ENCODE measurements around the gene ABCA1. TPM values are rescaled to one million over a fixed set of nuclear protein-coding genes. Genes with fewer than 3 reads are reported as not detected.
"Not testable (repeated sequence)": the region's sequence is repeated elsewhere in the genome, so short reads cannot be mapped to it uniquely, and the experiment has no call there.

The ABCA1 gene
- total and polyA plus RNA-seq, 2 of the 4 experiments (the other 2 are of a cell fraction) = 5.8 to 52.2 TPM

GRCh38 chr9:104935501-104935810, 7.5 kb upstream of the ABCA1 start:
- H3K4me3 ChIP-seq (ENCODE audit: insufficient read depth, low read depth, low read length); H3K56ac ChIP-seq (ENCODE audit: extremely low read depth, insufficient read depth, low read length); H3K9me1 ChIP-seq (ENCODE audit: insufficient read depth, low read length); H3K9me3 ChIP-seq (ENCODE audit: control insufficient read depth, insufficient read depth, low read length); H3K4ac ChIP-seq (ENCODE audit: low read depth, low read length); H2BK20ac ChIP-seq (ENCODE audit: low read depth, low read length); H3K9ac ChIP-seq (ENCODE audit: low read depth, low read length); H4K20me1 ChIP-seq (ENCODE audit: insufficient read depth, low read length); H2AK5ac ChIP-seq (ENCODE audit: low read depth, low read length); H3K23ac ChIP-seq (ENCODE audit: low read depth, low read length); ATAC-seq (ENCODE audit: low read depth); H2BK15ac ChIP-seq (ENCODE audit: low read depth, low read length); dilution Hi-C loops (cut with HindIII; ENCODE audit: low sequenced_read_pairs, unreplicated experiment); POLR2A ChIA-PET (ENCODE audit: unreplicated experiment); H3K18ac ChIP-seq (ENCODE audit: low read depth, low read length); H4K91ac ChIP-seq (ENCODE audit: insufficient read depth, low read depth, low read length); H3K4me2 ChIP-seq (ENCODE audit: low read depth, low read length); H4K5ac ChIP-seq (ENCODE audit: low read depth, low read length); intact Hi-C loops (cut with micrococcal nuclease); H2BK120ac ChIP-seq (ENCODE audit: low read depth, low read length); H3K4me1 ChIP-seq (ENCODE audit: control insufficient read depth, insufficient read depth, low read length); H3K36me3 ChIP-seq (ENCODE audit: control insufficient read depth, insufficient read depth, low read length); DNase-seq; H3K79me1 ChIP-seq (ENCODE audit: low read depth in 1 of 2, low read length in 2 of 2); in situ Hi-C loops (cut with MboI; ENCODE audit: low sequenced_read_pairs); H4K8ac ChIP-seq (ENCODE audit: low read depth in 2 of 2, low read length in 2 of 2); H3K27me3 ChIP-seq (ENCODE audit: control insufficient read depth, insufficient read depth, low read length); H2AK9ac ChIP-seq (replicated peaks; ENCODE audit: low read depth, low read length, poor library complexity); H3K14ac ChIP-seq (replicated peaks; ENCODE audit: low read depth, low read length); CTCF ChIA-PET; H3K27ac ChIP-seq (ENCODE audit: insufficient read depth, low read length); H2BK5ac ChIP-seq (ENCODE audit: low read depth, low read length, poor library complexity, severe bottlenecking); H2AFZ ChIP-seq (replicated peaks; ENCODE audit: low read length, poor library complexity); BruUV-seq (replicated peaks): not testable (repeated sequence)
- WGBS, 2 experiments (ENCODE audit: extremely low coverage in 2 of 2, insufficient read length in 1 of 2) = 100% methylated on average over 3 of the region's 7 CpGs; no CpG with 5 or more reads in 1 of the 2 experiments
